GM18907 (cell line): ENCODE measurements around the gene GRM7.

Experiments
- ATAC-seq: cut with Tn5 transposase; IDR thresholded peaks from one replicate; pipeline ENCODE4 v1.9.1; 2021; ENCODE audit warnings: mild to moderate bottlenecking, moderate library complexity; ENCODE audit not compliant: unreplicated experiment

Gene GRM7

DNA sequence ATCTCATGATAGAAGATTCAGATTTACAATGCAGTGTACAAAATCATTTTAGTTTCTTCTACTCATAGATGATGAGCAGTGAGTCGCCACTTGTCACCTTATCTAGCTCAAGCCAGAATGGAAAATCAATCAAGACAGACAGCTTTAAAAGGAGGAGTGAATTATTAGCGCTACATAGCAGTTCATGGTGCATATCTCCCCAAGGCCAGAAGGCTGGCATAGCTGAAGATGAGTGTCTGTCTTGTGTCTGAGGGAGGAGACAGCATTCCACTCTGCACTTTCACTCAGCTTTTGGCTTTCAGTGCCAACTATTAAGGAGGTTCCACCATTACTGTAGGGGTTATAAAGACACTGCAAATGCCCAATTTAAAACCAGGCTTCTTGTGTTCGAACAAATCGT, 836.6 kb downstream of the GRM7 start:
- ATAC-seq: no peak

DNA sequence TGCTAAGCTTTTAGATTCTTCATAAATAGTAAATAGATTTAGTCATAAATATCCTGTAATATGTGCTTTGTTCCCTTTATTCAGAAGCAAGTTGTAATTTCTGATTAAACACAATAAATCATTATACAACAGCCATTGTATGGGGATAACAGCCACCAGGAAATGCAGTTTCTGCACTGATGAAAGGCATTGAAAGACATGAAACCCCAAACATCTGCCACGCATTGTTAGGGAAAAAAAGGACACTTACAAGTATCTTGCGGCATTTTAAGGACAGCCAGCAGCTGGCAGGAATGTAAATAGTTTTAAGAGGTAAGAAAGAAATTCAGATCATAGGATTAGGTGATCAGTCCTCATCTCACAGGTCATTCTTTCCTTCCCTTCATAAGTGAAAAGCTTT, 839.6 kb downstream of the GRM7 start:
- ATAC-seq: no peak

DNA sequence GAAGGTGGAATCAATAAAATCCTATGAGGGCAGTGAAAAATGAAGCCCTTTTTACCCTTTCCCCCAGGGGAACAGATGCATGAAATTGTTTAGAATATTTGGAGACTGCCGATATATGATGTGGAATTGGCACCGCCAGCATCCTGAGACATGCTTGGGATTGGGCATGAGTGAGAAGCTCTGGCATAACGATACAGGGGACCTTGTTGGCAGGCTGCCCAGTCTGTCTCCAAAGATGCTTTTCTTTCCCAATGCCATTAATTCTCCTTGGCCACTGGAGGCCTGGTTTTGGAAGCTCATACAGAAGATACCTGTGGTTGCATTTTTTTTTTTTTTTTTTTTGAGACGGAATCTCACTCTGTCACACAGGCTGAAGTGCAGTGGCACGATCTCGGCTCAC, 840.1 kb downstream of the GRM7 start:
- ATAC-seq: no peak

DNA sequence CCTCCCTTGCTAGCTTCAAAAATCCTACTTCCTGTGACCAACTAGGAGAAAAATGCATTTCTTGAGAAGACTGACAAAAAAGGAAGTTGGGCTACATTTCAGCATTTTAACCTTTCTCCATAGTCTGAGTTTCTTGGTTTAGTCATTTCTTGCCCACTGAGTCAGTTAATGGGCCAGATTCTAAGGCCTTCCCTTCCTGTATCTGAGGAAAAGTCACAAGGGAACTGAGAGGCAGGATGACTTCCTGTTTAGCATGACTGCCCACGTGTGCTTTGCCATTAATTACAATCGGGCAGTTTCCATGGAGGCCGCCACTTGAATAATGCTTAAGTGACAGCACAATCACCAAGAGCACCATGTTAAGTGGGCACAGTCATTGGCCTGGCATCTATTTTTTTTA, 846.3 kb downstream of the GRM7 start:
- ATAC-seq: no peak

DNA sequence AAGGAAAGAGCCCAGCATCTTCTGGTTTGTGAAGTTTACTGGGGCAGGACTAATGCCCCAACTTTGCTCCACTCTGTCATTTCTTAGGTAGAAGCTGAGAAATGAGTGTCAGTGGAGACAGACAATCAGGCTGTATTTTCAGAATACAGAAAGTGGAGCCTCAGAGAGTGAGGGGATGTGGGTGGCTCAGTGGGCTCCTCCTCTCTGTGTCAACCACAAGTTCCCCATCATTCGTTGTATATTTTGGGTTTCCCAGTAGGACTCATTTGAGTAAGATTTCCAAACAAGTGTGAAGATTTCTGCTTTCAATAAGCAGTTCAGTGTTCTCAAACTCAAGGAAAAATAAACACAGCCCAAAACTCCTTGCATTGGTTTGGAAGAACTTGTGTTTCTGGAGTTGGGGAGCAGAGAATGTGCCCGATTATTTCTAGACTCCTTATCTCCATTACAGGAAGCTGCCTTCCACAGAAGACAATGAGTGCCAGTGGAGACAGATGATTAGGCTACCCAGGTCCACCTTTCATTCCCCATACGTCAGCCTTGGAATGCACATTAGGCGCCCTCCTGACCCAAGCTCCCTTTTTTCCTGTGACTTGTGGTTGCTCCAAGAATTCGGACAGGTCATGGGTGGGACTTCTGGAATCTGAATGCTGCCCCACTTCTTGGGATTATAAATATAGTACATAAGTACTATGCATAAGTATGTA, 848.6 kb downstream of the GRM7 start:
- no peak for ATAC-seq

DNA sequence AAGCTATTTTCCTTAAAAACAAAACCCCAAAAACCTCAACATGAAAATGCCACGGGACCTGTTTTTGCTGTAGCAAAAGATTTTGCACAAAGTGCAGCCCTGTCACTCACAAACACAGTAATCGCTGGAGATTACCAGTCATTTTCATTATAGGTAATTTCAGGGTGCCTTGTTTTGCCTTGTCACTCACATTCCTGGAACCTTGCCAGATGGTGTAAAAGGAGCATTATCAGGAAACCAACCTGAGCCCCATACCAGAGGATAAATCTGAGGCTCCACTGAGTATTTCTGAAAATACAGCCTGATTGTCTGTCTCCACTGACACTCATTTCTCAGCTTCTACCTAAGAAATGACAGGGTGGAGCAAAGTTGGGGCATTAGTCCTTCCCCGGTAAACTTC, 849.4 kb downstream of the GRM7 start:
- no peak for ATAC-seq

DNA sequence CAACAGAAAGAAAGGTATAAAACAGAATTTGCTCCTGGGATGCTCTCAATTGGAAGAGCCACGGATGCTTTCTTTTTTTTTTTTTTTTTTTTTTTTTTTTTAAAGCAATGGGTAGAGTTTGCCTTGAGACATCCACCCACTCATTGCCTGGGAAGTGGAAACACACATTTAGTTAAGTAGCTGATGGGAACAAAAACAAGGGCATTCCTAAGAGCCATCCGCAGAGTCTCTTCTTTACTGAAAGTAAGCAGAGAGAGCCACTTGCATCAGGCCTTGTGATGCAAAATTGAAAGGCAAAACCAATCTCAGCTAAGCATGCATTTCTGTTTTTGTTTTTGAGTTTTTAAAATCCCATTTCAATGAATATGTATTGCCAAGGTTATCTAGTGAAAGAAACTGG, 852.8 kb downstream of the GRM7 start:
- no peak for ATAC-seq

DNA sequence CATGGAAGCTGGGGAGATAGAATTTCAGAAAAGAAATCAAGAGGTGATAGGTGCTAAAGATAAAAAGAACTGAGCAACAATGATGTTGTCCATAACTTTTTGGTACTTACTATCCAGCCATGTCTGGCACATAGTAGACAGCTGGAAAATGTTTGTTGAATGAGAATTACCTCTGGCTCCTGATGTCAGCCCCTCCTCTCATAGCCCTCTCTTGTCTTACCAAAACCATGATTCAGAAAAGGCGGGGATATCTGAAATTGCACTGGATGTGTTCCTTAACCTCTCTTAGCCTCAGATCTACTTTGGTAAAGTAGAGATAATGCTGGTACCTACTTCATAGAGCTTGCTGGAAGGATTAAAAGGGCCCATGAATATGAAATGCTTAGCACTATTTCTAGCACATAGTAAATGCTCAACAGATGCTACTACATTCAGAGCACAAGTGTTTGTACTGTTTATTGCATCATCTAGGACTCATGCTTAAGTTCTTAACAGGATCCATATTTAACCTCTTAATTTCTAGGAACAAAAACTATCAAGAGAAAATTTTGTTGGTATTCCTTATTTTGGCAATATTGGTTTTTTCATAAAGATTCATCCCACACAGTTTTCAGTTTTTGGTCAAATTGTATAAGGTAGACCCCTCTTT, 859.9 kb downstream of the GRM7 start:
- ATAC-seq: no peak

DNA sequence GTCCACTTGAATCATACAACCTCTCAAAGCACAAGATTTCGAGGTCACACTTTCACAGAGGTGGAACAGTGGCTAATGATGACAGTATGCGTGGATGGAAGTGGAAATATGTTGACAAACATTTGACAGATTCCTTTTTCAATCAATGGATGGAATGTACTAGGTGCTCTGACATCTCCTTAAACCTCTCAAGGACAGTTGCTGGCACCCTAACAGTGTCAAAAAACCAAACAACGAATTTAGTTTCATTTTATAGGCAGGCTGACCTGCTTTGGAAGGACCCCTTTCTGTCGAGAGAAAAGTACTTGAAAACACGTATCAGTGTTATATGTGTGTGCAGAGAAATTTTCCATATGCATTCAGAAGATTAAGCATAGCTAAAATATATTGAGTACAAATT, 861.0 kb downstream of the GRM7 start:
- no peak for ATAC-seq

DNA sequence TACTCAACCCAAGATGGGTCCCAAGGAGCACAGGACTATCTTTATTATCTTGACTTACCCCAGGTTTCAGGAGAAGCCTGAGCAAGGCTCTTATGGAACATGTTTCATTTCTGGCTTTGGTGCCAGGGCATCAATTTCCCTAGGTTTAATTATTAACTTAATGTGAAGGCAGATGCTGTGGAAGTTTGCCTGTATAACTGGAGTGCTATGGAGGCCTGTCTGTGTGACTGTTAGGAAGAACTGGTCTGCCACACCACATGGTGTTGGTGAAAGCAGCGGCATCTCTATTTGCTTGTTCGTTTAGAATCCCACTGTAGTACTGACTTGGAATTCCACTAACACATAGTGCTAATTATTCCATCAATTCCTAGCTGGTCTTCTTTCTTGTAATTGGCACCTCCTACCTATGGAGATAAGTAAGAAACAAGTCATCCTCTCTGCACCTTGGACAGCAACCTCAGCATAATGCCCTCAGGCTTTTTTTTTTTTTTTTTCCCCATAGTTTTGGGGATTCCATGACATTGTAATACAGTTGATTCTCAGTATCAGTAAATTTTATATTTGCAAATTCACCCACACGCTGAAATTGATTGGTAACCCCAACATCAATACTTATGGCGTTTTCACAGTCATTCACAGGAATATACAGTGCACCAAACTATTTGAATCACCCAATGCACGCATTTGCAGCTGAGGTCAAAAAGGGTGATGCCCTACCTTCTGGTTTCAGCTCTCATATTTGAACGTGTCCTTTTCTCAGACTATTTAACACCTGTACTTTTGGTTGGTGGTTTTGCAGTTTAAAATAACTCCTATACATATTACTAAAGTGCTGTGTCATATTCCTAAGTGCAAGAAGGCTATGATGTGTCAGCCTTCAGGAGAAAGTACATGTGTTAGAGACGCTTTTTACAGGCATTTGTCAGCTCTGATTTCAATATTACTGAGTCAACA, 867.9 kb downstream of the GRM7 start:
- ATAC-seq: no peak

DNA sequence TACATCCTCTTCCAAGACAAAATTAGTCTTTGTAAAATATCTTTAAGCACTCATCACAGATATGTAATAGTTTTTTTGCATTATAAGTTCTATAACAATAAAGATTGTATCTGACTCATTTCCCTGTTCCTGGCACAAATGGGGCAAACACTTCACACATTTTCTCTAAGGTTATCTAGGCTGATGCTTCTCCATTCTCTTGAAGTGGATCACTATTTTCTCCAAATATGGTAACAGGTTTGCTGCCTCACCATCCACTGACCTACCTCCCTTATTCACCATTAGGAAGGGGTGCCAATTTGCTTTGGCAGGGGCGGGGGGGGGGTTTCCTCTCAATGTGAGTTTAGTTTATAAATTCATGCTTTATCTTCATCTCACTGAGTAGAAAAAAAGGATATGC, 873.0 kb downstream of the GRM7 start:
- ATAC-seq: no peak

DNA sequence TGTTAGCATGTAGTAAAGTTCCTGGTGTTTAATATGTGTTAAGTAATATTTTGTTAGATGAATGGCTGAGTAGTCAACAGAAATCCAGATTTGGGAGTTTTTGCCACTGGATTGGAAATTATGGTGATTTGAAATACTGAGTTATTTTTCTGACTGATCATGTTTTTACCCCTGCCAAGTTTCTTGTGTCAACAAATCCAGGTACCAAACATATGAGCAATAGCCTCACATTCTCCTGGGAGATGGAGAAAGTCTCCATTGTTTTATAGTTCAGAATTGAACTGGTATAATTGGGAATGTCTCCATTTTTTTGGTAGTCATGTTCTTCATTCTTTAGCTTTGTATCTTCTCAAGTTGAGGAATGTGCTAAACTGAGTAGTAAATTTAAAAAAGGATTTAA, 873.5 kb downstream of the GRM7 start:
- no peak for ATAC-seq

DNA sequence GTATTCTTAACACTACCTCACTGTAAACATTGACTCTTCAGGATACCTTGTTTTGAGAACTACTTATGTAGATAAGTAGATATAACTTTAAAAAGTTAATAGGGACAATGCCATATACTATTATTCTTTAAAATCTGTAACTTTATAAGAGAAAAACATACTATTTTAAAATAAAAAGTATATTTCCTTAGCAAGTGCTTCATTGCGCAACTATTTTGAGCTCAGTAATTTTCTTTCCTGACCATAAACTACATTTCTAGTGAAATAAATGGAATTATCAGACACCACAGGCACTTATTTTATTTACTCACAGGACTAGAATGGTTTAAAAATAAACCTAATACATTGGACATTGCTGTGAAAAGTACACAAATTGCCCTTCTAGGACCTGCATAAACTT, 876.3 kb downstream of the GRM7 start:
- no peak for ATAC-seq

DNA sequence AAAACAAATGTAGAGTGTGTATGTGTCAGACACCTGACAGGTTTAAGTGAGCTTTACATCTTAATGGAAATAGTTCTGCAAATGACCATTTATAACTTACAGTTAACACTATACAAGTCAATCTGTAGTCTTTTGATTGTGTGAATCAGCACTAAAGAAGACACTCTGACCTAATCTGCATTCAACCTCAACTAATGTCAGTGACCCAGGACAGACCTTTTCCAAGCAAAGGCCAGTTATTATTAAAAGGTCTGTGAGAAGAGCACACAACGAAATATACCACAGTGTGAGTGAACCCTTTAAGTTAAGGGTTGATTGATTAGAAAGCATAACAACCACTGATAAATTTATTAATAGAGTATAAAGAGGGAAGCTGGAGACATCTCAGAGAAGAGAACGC, 878.8 kb downstream of the GRM7 start:
- no peak for ATAC-seq

DNA sequence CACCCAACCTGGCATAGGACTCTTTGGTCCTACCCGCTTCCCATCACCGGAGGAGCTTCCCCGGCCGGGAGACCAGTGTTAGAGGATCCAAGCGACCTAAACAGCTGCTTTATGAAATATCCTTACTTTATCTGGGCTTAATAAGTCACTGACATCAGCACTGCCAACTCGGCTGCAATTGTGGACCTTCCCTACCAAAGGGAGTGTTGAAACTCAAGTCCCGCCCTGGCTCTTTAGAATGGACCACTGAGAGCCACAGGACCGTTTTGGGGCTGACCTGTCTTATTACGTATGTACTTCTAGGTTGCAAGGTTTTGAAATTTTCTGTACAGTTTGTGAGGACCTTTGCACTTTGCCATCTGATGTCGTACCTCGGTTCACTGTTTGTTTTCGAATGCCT, 879.5 kb downstream of the GRM7 start:
- no peak for ATAC-seq

DNA sequence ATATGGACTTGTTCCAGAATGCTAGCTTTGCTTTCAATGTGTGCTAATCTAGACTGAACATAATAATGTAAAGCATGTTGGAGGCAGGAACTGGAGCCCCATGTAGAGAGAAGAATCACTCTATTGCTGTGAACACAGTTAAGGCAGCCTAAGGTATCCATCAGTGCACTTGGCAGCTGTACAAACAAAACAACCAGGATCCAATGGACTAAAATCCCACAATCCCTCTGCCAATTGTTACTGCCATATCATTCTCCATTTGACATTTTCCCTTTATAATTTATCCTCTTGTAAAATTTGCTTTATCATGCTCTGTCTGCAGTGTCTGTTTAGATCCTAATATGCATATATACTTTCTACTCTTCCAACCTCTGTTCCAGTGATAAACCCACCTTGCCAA, 883.9 kb downstream of the GRM7 start:
- no peak for ATAC-seq

DNA sequence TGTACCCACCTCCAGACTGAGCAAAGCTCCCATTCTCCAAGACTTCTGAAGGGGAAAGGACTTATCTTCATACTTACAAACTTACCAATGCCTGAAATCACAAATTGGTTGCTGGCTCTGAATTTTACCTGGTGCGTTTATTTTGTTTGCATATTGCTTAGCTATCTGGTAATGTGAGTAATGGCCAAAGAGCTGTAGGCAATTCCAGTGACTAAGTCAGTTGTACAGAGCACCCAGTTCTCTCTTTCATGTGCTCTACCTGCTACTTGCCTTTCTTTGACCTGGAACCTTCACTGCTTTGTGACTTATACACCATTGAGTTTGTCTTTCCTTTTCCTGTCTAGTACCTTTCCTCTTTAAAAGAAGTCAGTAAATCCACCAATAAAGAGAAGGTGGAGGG, 884.8 kb downstream of the GRM7 start:
- no peak for ATAC-seq

DNA sequence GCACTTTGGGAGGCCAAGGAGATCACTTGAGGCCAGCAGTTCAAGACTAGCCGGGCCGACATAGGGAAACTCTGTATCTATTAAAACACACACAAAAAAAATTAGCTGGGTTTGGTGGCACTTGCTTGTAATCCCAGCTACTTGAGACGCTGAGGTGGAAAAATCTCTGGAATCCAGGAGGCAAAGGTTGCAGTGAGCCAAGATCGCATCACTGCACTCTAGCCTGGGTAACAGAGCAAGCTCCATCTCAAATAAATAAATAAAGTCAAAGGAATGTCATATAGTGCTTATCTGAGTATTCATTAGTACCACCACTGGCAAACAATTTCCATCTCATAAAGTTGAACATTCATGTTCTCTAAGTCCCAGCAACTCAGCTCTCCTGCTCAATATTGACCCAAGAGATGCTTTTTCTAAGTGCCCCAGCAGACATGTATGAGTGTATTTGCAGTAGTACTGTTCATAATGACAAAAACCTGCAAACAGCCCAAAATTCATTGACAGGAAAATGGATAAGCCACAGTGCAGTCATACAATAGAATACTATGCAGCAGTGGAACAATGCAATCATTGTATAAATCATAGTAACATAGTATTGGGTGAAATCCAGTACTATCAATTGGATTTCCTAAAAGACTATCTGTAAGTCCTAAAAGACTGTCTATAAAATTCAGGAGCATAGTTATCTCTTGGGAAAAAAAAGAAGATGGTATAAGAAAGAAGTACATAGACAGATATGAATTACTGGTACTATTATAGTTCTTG, 889.2 kb downstream of the GRM7 start:
- no peak for ATAC-seq

DNA sequence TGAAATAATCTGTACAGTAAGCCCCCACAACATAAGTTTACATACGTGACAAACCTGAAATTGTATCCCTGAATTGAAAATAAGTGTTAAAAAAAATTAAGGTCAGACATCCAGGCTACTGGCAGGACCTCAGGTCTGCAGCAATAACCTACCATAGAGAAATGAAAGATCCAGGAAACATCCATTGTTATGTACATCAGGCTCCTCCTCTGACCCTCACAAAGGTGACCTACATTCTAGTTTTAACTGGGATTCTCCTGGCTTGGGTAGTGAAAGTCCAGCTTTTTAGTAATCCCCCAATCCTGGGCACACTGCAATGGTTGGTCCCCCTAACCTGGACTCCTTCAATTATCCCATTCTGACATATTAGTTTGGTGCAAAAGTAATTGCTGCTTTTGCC, 891.1 kb downstream of the GRM7 start:
- no peak for ATAC-seq

DNA sequence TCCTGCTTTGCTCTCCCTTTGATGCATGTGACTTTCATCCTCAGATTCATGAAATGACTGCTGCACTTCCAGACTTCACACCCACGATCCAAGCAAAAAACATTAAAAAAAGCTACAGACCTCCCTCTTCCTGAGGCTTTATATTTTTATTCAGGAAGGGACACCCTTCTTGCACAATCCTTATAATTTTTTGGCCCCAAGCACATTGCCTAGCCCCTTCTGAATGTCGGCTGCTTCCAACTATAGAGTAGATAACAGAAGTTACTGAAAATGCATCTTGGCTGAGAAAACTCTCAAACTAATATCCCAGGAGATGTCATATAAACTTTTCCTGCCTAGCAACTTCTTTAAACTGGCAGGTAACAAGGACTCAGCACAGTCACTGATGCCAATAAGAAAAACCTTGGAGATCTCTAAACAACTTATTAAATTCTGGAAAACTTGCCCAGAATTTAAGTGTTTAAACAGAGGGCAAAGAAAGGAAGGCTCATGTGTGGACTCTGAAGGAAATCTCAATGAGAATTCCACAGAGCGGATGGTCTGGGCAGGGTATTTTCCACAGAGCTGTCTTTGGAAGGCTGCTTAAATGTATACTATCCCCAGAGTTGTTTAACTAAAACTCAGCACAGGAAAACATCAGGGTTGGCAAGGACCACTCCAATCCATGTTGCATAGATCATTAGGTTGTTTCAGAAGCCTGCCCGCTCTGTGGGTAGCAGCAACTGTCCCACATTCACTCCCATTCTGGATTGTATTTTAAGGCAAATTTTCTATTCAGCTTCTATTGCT, 893.9 kb downstream of the GRM7 start:
- ATAC-seq: no peak
